Cardiac muscle cell (in vitro differentiated cells and primary cell): ENCODE data around the gene TSPY4. TPM values are rescaled to one million over a fixed set of nuclear protein-coding genes. Genes with fewer than 3 reads are reported as not detected.
"Not testable (repeated sequence)": the region's sequence is repeated elsewhere in the genome, so short reads cannot be mapped to it uniquely, and the experiment has no call there.

Experiments used
- DNase-seq, 2 donors: peaks; one replicate each; pipeline versions ENCODE4 v3.0.0 to v3.0.0-alpha.2; 2010 to 2017; ENCODE audit warnings: low read depth in 1 of 2, low spot score in 1 of 2
- H3K27ac ChIP-seq: fragments of 200-600 bp; sonication (generic); 2 replicates; pipeline ENCODE4 v1.5.1; 2016
- H3K27me3 ChIP-seq: fragments of 200-600 bp; sonication (generic); 2 replicates; pipeline ENCODE4 v1.6.0; 2016; ENCODE audit warnings: control low read depth
- H3K36me3 ChIP-seq: fragments of 200-600 bp; sonication (generic); 2 replicates; pipeline ENCODE4 v1.5.1; 2016; ENCODE audit warnings: control low read depth
- H3K4me1 ChIP-seq: fragments of 200-600 bp; sonication (generic); 2 replicates; pipeline ENCODE4 v1.8.1; 2017; ENCODE audit warnings: low read depth, mild to moderate bottlenecking, mixed run types
- H3K4me3 ChIP-seq: fragments of 200-600 bp; sonication (generic); 2 replicates; pipeline ENCODE4 v1.5.1; 2016; ENCODE audit warnings: mild to moderate bottlenecking
- H3K9me3 ChIP-seq: fragments of 200-600 bp; sonication (generic); 2 replicates; pipeline ENCODE4 v1.5.1; 2017; ENCODE audit warnings: low read depth, mild to moderate bottlenecking, control low read depth
- polyA plus RNA-seq: library from polyadenylated mRNA; unstranded; fragments of >200 nt; fragmentation: Nextera tagmentation; extraction: Ambion mirVana; gene quantifications from 2 replicates; pipeline ENCODE4 v1.2.1, GENCODE V29; 2016
- total RNA-seq: library from RNA; depleted of rRNA; stranded (reverse); fragments of >200 nt; gene quantifications from 2 replicates; pipeline ENCODE4 v1.2.3, GENCODE V29; 2016
- TF ChIP-seq, protein P1 (sequence below): IDR thresholded peaks from 2 replicates; pipeline ENCODE4 v1.5.1; 2012; ENCODE audit warnings: low read depth, mild to moderate bottlenecking, low read length

The TSPY4 gene, protein sequence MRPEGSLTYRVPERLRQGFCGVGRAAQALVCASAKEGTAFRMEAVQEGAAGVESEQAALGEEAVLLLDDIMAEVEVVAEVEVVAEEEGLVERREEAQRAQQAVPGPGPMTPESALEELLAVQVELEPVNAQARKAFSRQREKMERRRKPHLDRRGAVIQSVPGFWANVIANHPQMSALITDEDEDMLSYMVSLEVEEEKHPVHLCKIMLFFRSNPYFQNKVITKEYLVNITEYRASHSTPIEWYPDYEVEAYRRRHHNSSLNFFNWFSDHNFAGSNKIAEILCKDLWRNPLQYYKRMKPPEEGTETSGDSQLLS
- total RNA-seq (not detected in 2 replicates), polyA plus RNA-seq (not detected in 2 replicates)

DNA sequence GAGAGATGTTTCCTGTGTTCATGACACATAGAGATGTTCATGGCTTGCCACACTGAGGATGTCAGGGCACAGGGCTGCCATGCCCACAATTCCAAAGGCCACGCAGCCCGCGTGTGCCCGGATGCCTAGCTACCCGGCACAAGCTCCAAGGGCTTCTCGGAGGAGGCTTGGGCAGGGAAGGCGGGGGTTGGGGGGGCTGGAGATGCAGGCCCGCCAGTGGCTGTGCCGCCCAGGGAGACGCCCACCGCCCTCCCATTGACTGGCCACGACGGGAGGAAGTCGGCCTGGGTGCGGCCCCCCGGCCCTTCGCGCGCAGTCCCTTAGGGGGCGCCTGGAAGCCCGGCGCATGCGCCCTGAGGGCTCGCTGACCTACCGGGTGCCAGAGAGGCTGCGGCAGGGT is at the start of gene TSPY4:
TSPY4 (plus strand) TSS at position 301 of the 400 bp plus-strand sequence; CDS start at position 347, 46 bp downstream.
- not testable (repeated sequence) for H3K4me1 ChIP-seq, H3K9me3 ChIP-seq, H3K27ac ChIP-seq, H3K27me3 ChIP-seq, DNase-seq, H3K36me3 ChIP-seq, H3K4me3 ChIP-seq

DNA sequence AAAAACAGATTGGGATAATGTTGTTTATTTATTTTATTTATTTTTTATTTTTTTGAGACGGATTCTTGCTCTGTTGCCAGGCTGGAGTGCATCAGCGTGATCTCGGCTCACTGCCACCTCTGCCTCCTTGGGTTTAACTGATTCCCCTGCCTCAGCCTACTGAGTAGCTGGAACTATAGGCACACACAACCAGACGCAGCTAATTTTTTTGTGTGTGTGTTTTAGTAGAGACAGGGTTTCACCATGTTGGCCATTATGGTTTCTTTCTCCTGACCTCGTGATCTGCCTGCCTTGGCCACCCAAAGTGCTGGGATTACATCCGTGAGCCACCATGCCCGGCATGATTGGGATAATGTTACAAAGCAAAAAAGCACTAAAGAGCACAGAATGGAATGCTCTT is 16.3 kb upstream of the TSPY4 start:
- Histone ChIP-seq H3K36me3 (no peaks in the 10 kb centered on the region), H3K4me3 (no peak overlapping the region), H3K9me3 (no peaks in the 10 kb centered on the region), H3K4me1 (no peaks in the 10 kb centered on the region), H3K27me3 (no peaks in the 10 kb centered on the region), H3K27ac (no peak overlapping the region)
- TF ChIP-seq, protein P1, sequence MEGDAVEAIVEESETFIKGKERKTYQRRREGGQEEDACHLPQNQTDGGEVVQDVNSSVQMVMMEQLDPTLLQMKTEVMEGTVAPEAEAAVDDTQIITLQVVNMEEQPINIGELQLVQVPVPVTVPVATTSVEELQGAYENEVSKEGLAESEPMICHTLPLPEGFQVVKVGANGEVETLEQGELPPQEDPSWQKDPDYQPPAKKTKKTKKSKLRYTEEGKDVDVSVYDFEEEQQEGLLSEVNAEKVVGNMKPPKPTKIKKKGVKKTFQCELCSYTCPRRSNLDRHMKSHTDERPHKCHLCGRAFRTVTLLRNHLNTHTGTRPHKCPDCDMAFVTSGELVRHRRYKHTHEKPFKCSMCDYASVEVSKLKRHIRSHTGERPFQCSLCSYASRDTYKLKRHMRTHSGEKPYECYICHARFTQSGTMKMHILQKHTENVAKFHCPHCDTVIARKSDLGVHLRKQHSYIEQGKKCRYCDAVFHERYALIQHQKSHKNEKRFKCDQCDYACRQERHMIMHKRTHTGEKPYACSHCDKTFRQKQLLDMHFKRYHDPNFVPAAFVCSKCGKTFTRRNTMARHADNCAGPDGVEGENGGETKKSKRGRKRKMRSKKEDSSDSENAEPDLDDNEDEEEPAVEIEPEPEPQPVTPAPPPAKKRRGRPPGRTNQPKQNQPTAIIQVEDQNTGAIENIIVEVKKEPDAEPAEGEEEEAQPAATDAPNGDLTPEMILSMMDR = no peak
- DNase-seq = no peak

DNA sequence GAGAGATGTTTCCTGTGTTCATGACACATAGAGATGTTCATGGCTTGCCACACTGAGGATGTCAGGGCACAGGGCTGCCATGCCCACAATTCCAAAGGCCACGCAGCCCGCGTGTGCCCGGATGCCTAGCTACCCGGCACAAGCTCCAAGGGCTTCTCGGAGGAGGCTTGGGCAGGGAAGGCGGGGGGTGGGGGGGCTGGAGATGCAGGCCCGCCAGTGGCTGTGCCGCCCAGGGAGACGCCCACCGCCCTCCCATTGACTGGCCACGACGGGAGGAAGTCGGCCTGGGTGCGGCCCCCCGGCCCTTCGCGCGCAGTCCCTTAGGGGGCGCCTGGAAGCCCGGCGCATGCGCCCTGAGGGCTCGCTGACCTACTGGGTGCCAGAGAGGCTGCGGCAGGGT is 20.2 kb downstream of the TSPY4 start, which contains the start of gene TSPY8:
TSPY8 (plus strand) TSS at position 301 of the 400 bp plus-strand sequence; CDS start at position 347, 46 bp downstream.
- not testable (repeated sequence) for H3K4me1 ChIP-seq, H3K27me3 ChIP-seq, H3K36me3 ChIP-seq, H3K27ac ChIP-seq, H3K9me3 ChIP-seq, H3K4me3 ChIP-seq, DNase-seq

Other genes starting within 250 kb of the TSPY4 start
- not detected in 2 replicates for gene TSPY8, start 20.3 kb downstream of the TSPY4 start, total RNA-seq
- gene TSPY8, start 20.3 kb downstream of the TSPY4 start, polyA plus RNA-seq = not detected in 2 replicates
- not detected in 2 replicates for gene TSPY3, start 61.0 kb downstream of the TSPY4 start, total RNA-seq
- gene TSPY3, start 61.0 kb downstream of the TSPY4 start, polyA plus RNA-seq = not detected in 2 replicates
- not detected in 2 replicates for gene TSPY1, start 129.5 kb downstream of the TSPY4 start, total RNA-seq
- gene TSPY1, start 129.5 kb downstream of the TSPY4 start, polyA plus RNA-seq = not detected in 2 replicates
- gene TSPY9, start 149.8 kb downstream of the TSPY4 start, total RNA-seq = not detected in 2 replicates
- not detected in 2 replicates for gene TSPY9, start 149.8 kb downstream of the TSPY4 start, polyA plus RNA-seq
- gene TSPY10, start 190.4 kb downstream of the TSPY4 start, total RNA-seq = not detected in 2 replicates
- gene TSPY10, start 190.4 kb downstream of the TSPY4 start, polyA plus RNA-seq = not detected in 2 replicates